Ovary (tissue), 9 donors: ENCODE results near the gene CALM1. TPM values are rescaled to one million over a fixed set of nuclear protein-coding genes. Genes with fewer than 3 reads are reported as not detected.
A peak's percentile ranks its signal among the peaks of the same experiment; 100 is the strongest.

ENCODE experiments used
- DNase-seq, 5 donors: peaks; one replicate each; pipeline ENCODE4 v3.0.0-alpha.2; 2019 to 2020
- H3K27ac ChIP-seq, 2 donors: fragments of 200-600 bp; one replicate each; pipeline versions ENCODE4 v1.5.1 to v1.8.0; 2019 to 2022
- H3K27me3 ChIP-seq: fragments of 200-600 bp; one replicate; pipeline ENCODE4 v1.8.0; 2022
- H3K36me3 ChIP-seq: fragments of 200-600 bp; sonication (generic); one replicate; pipeline ENCODE4 v1.5.1; 2019
- H3K4me1 ChIP-seq: one replicate; pipeline ENCODE4 v1.8.1; 2013; ENCODE audit warnings: mild to moderate bottlenecking, moderate library complexity; ENCODE audit not compliant: insufficient read depth
- H3K4me3 ChIP-seq: fragments of 200-600 bp; sonication (generic); one replicate; pipeline ENCODE4 v1.5.1; 2017
- H3K9me3 ChIP-seq, 2 donors: fragments of 200-600 bp in 1 of 2; sonication (generic) in 1 of 2; one replicate each; pipeline versions ENCODE4 v1.5.1 to v1.8.1; 2013 to 2019; ENCODE audit warnings: mild to moderate bottlenecking in 1 of 2, moderate library complexity in 1 of 2
- EP300 ChIP-seq: sonication (generic); formaldehyde crosslinking; IDR thresholded peaks from one replicate; pipeline ENCODE4 v1.6.1; 2017; ENCODE audit warnings: antibody characterized with exemption
- POLR2A ChIP-seq: fragments of 450-650 bp; IDR thresholded peaks from one replicate; pipeline ENCODE4 v1.6.1; 2017; ENCODE audit warnings: antibody characterized with exemption, mild to moderate bottlenecking, moderate library complexity
- WGBS, 3 donors: extraction: QIAGEN DNeasy Blood & Tissue Kit in 1 of 3; methylation state at CpG; one replicate each; pipeline versions ENCODE4 v1.1.5 to v1.1.7; 2013 to 2017; 5-methylcytosine and 5-hydroxymethylcytosine counted together
- intact Hi-C, 4 donors: fragments of 100-400 bp; cut with DNase I; formaldehyde crosslinking; loops; one replicate each; pipeline versions ENCODE4 v1.11.0 to v1.15.1; 2022 to 2023
- polyA plus RNA-seq, 2 donors: library from polyadenylated mRNA; stranded (reverse); fragments of 200-250 nt in 1 of 2; fragments of 350-450 nt in 1 of 2; fragmentation: Illumina TruSeq in 1 of 2; extraction: RNeasy Lipid Tissue Mini Kit (QIAGEN cat#74804) in 1 of 2; gene quantifications; one replicate each; pipeline ENCODE4 v1.2.3, GENCODE V29; 2013 to 2014
- total RNA-seq, 7 donors: library from RNA; depleted of rRNA in 2 of 7; stranded (reverse); fragments of >200 nt in 2 of 7; fragmentation: NEBNext Ultra II Directional in 3 of 7; extraction: Animal tissue kit (Norgen Biotek cat#: 25700) in 3 of 7; gene quantifications; one replicate each; pipeline versions ENCODE4 v1.1.0 to v1.2.4, GENCODE V29; 2016 to 2023
- TF ChIP-seq, protein P1 (sequence below), 3 donors: fragments of 450-650 bp in 2 of 3; fragments of 200-600 bp in 1 of 3; IDR thresholded peaks; one replicate each; pipeline versions ENCODE4 v1.5.1 to v1.8.0; 2016 to 2022; ENCODE audit warnings: antibody characterized with exemption in 3 of 3, mild to moderate bottlenecking in 1 of 3
- donor health status: DM: no; HTN: no; CAD: no; lungs with moderate emphysema.
- donor health status: DM: no; HTN: no; CAD: no.
- donor health status: Bipolar disorder and iron deficiency.
- donor health status: DM: yes; HTN: yes; CAD: no.
- donor health status: DM: no; HTN: no; CAD: no.
- donor health status: DM: yes; HTN: yes; CAD: no.

CALM1 gene
- total and polyA plus RNA-seq, 9 donors: 122 to 514 (median 225) TPM

DNA sequence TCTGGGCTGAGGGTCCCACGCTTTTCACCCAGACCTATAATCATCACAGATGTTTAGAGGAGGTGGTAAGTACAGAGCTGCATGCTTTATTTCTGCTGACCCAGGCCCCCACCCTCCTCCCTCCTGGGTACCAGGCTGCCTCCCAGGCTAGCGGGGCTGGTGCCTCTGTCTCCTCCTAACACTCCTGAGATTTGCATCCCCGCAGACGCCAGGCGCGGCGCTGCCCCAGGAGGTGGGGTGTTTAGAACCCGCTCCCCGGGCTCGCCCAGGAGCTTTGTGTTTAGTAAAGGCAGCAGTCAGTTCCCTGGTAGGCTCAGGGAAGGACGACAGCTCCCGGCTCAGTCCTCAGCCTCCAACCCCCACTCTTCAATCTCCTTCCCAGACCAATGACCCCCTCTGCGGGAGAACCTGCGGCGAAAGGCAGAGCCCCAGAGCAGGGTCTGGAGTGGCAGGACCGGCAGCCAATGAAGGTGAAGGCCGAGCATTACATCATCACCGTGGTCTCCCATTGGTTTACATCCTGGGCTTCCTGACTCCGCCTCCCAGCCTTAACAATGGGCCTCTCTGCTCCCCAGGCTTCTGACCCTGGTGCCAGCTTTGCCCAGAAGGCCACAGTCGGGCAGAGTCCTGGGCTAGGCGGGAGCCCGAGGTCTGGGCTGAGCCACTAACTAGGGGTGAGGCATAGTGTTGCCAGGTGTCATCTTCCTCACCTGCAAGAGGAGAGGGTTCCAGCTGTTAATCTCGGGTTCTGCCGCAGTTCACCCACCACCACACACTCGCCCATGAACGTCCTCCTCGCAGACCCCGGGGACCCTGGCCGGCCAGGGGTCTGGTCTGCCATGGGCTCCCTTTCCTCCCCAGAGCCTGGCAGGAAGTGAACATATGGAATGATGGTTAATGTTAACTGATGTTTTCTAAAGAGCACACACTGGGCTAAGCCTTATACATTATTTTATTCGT lies 57.5 kb downstream of the CALM1 start:
- no peaks in the 10 kb centered on the region for H3K4me1 ChIP-seq
- H3K4me3 ChIP-seq: no peak overlapping the region
- H3K9me3 ChIP-seq: no peaks in the 10 kb centered on the region
- WGBS, 3 donors: 41 to 58% (median 47%) methylated on average over 29 to 30 of the region's 30 CpGs
- DNase-seq: peak in 4 of 5 donors; percentile 32 to 57 (median 41)
- intact Hi-C loops: no loop called here
- H3K27ac ChIP-seq: no peak overlapping the region
- no peaks in the 10 kb centered on the region for H3K27me3 ChIP-seq
- H3K36me3 ChIP-seq: no peaks in the 10 kb centered on the region
- TF ChIP-seq POLR2A: no peak
- TF ChIP-seq EP300: no peak
- TF ChIP-seq, protein P1, sequence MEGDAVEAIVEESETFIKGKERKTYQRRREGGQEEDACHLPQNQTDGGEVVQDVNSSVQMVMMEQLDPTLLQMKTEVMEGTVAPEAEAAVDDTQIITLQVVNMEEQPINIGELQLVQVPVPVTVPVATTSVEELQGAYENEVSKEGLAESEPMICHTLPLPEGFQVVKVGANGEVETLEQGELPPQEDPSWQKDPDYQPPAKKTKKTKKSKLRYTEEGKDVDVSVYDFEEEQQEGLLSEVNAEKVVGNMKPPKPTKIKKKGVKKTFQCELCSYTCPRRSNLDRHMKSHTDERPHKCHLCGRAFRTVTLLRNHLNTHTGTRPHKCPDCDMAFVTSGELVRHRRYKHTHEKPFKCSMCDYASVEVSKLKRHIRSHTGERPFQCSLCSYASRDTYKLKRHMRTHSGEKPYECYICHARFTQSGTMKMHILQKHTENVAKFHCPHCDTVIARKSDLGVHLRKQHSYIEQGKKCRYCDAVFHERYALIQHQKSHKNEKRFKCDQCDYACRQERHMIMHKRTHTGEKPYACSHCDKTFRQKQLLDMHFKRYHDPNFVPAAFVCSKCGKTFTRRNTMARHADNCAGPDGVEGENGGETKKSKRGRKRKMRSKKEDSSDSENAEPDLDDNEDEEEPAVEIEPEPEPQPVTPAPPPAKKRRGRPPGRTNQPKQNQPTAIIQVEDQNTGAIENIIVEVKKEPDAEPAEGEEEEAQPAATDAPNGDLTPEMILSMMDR (IDR thresholded peaks at IDR 0.05): no peak

- 25 to 37% (median 29%) methylated on average over 21 of the region's 21 CpGs for WGBS, 3 donors
- no peak overlapping the region for H3K27ac ChIP-seq
- no peaks in the 10 kb centered on the region for H3K36me3 ChIP-seq
- H3K27me3 ChIP-seq: no peaks in the 10 kb centered on the region
- no peaks in the 10 kb centered on the region for H3K4me1 ChIP-seq
- intact Hi-C loops: no loop called here
- no peaks in the 10 kb centered on the region for H3K9me3 ChIP-seq
- TF ChIP-seq POLR2A (no peak), EP300 (no peak)
- TF ChIP-seq, protein P1 (IDR thresholded peaks at IDR 0.05): no peak
- DNase-seq: no peak
- H3K4me3 ChIP-seq: no peak overlapping the region
Observed at GRCh38 chr14:90455100-90455571, 58.3 kb downstream of the CALM1 start.

DNA sequence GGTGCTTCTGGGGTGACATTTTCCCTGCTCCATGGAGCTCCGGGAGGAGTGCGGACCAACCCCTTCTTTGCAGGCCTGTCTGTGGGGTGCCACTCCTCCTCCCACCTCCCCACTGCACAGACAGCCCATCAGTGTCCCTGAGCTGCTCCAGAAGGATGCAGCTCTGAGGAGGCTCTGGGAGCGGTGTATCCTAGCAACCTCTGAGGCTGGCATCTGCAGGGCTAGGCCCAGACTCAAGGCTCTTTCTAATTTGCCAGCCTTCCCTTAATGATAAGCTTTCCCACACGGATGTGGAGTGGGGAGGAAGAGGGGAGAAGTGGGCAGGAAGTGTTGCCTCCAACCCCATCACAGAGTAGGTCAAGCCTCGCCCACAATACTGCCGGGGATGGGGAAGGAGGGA lies 59.7 kb downstream of the CALM1 start:
- WGBS, 3 donors: 63 to 74% (median 72%) methylated on average over 6 of the region's 6 CpGs
- H3K9me3 ChIP-seq: no peaks in the 10 kb centered on the region
- H3K4me1 ChIP-seq: no peaks in the 10 kb centered on the region
- no peak for DNase-seq
- H3K36me3 ChIP-seq: no peaks in the 10 kb centered on the region
- H3K4me3 ChIP-seq: no peak overlapping the region
- intact Hi-C loops: no loop called here
- H3K27me3 ChIP-seq: no peaks in the 10 kb centered on the region
- H3K27ac ChIP-seq: no peak overlapping the region
- TF ChIP-seq POLR2A: no peak
- TF ChIP-seq, protein P1 (IDR thresholded peaks at IDR 0.05): no peak
- no peak for TF ChIP-seq EP300

DNA sequence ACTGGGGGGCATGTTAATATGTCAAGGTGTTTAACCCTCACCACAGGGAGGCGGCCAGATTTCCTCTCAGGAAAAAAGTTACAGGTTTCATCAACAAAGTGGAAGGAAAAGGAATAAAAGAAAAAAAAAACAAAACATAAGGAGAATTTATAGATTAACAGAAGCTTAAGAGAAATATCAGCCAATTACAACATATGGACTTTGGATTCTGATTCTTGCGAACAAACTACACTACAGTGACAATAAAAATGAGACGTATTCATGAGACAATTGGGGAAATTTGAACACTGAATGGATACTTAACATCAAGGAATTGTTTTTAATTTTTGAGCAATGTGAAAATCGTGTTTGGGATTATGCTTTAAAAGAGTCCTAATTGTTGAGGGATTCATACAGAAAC lies 60.4 kb downstream of the CALM1 start:
- no peak for TF ChIP-seq EP300
- TF ChIP-seq, protein P1 (IDR thresholded peaks at IDR 0.05): no peak
- no peak for TF ChIP-seq POLR2A
- Histone ChIP-seq H3K4me1 (no peaks in the 10 kb centered on the region), H3K36me3 (no peaks in the 10 kb centered on the region), H3K27me3 (no peaks in the 10 kb centered on the region), H3K9me3 (no peaks in the 10 kb centered on the region), H3K4me3 (no peak overlapping the region), H3K27ac (no peak overlapping the region)
- no peak for DNase-seq
- intact Hi-C loops: no loop called here
- 61 to 79% (median 73%) methylated on average over 4 of the region's 4 CpGs for WGBS, 3 donors

Other genes with a start within 250 kb of the CALM1 start
- gene PSMC1, start 140.5 kb upstream of the CALM1 start, total RNA-seq: 10 to 100 TPM; 32.3 to 79.0 (median 65.0) TPM
- gene PSMC1, start 140.5 kb upstream of the CALM1 start, polyA plus RNA-seq: 100 to 1,000 TPM; 113 to 212 TPM
- 10 to 100 TPM in 6 of 7 donors, 1 to 10 TPM in 1; 9.9 to 28.5 (median 16.3) TPM for gene NRDE2, start 65.1 kb upstream of the CALM1 start, total RNA-seq
- 1 to 10 TPM; 7.7 to 9.3 TPM for gene NRDE2, start 65.1 kb upstream of the CALM1 start, polyA plus RNA-seq